ENCODE data around the gene SAFB.

GRCh38 chr19:5608291-5608690 is 14.6 kb upstream of the SAFB start:
- no peak for TF ChIP-seq CTCF (conservative IDR thresholded peaks at IDR 0.05; ENCODE audit: low read length)
- no peak for TF ChIP-seq EZH2phosphoT487 (IDR thresholded peaks at IDR 0.05; ENCODE audit: borderline replicate concordance, low read depth, low read length)

All from OCI-LY7 (cell line).